Left kidney (tissue), 8 donors: ENCODE data around the gene SNX14. TPM values are rescaled to one million over a fixed set of nuclear protein-coding genes. Genes with fewer than 3 reads are reported as not detected.
"Not testable (repeated sequence)": the region's sequence is repeated elsewhere in the genome, so short reads cannot be mapped to it uniquely, and the experiment has no call there.

Experiments
- DNase-seq: peaks from one replicate; pipeline ENCODE4 v3.0.0-alpha.2; 2013
- long read RNA-seq, 8 donors: transcript quantifications; one replicate each; lab custom pipeline, GENCODE V29; 2026
- polyA plus RNA-seq: library from polyadenylated mRNA; unstranded; fragments of 120-200 nt; gene quantifications from one replicate; pipeline ENCODE4 v1.2.1, GENCODE V29; 2013; ENCODE audit not compliant: insufficient read length

Gene SNX14, protein sequence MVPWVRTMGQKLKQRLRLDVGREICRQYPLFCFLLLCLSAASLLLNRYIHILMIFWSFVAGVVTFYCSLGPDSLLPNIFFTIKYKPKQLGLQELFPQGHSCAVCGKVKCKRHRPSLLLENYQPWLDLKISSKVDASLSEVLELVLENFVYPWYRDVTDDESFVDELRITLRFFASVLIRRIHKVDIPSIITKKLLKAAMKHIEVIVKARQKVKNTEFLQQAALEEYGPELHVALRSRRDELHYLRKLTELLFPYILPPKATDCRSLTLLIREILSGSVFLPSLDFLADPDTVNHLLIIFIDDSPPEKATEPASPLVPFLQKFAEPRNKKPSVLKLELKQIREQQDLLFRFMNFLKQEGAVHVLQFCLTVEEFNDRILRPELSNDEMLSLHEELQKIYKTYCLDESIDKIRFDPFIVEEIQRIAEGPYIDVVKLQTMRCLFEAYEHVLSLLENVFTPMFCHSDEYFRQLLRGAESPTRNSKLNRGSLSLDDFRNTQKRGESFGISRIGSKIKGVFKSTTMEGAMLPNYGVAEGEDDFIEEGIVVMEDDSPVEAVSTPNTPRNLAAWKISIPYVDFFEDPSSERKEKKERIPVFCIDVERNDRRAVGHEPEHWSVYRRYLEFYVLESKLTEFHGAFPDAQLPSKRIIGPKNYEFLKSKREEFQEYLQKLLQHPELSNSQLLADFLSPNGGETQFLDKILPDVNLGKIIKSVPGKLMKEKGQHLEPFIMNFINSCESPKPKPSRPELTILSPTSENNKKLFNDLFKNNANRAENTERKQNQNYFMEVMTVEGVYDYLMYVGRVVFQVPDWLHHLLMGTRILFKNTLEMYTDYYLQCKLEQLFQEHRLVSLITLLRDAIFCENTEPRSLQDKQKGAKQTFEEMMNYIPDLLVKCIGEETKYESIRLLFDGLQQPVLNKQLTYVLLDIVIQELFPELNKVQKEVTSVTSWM
- polyA plus RNA-seq, result 179 TPM
- long read RNA-seq, donor 1, partial matches to known transcripts, result 0 of 8 reads
- long read RNA-seq, donor 1, other reads (novel, unspliced or antisense), result 0 of 8 reads
- long read RNA-seq, donor 2, transcript SNX14-206 (3 exons, 755 nt), result major isoform, 7 of 12 reads
- long read RNA-seq, donor 2, transcript SNX14-201 (29 exons, 3,486 nt), result minor isoform, 5 of 12 reads
- long read RNA-seq, donor 2, partial matches to known transcripts, result 0 of 12 reads
- long read RNA-seq, donor 2, other reads (novel, unspliced or antisense), result 0 of 12 reads
- long read RNA-seq, donor 3, transcript SNX14-206 (3 exons, 755 nt), result major isoform, 7 of 9 reads
- long read RNA-seq, donor 3, partial matches to known transcripts, result 0 of 9 reads
- long read RNA-seq, donor 3, other reads (novel, unspliced or antisense), result 0 of 9 reads
- long read RNA-seq, donor 4, partial matches to known transcripts, result 0 of 3 reads
- long read RNA-seq, donor 4, other reads (novel, unspliced or antisense), result 0 of 3 reads
- long read RNA-seq, donor 5, transcript SNX14-201 (29 exons, 3,486 nt), result minor isoform, 5 of 24 reads
- long read RNA-seq, donor 5, transcript SNX14-206 (3 exons, 755 nt), result major isoform, 9 of 24 reads
- long read RNA-seq, donor 5, partial matches to known transcripts, result 5 of 24 reads
- long read RNA-seq, donor 5, other reads (novel, unspliced or antisense), result 0 of 24 reads
- long read RNA-seq, donor 6, transcript SNX14-201 (29 exons, 3,486 nt), result major isoform, 5 of 8 reads
- long read RNA-seq, donor 6, partial matches to known transcripts, result 0 of 8 reads
- long read RNA-seq, donor 6, other reads (novel, unspliced or antisense), result 0 of 8 reads
- long read RNA-seq, donor 7, transcript SNX14-206 (3 exons, 755 nt), result major isoform, 17 of 26 reads
- long read RNA-seq, donor 7, transcript SNX14-201 (29 exons, 3,486 nt), result minor isoform, 8 of 26 reads
- long read RNA-seq, donor 7, partial matches to known transcripts, result 0 of 26 reads
- long read RNA-seq, donor 7, other reads (novel, unspliced or antisense), result 0 of 26 reads
- long read RNA-seq, donor 8, partial matches to known transcripts, result 0 of 4 reads
- long read RNA-seq, donor 8, other reads (novel, unspliced or antisense), result 0 of 4 reads

DNA sequence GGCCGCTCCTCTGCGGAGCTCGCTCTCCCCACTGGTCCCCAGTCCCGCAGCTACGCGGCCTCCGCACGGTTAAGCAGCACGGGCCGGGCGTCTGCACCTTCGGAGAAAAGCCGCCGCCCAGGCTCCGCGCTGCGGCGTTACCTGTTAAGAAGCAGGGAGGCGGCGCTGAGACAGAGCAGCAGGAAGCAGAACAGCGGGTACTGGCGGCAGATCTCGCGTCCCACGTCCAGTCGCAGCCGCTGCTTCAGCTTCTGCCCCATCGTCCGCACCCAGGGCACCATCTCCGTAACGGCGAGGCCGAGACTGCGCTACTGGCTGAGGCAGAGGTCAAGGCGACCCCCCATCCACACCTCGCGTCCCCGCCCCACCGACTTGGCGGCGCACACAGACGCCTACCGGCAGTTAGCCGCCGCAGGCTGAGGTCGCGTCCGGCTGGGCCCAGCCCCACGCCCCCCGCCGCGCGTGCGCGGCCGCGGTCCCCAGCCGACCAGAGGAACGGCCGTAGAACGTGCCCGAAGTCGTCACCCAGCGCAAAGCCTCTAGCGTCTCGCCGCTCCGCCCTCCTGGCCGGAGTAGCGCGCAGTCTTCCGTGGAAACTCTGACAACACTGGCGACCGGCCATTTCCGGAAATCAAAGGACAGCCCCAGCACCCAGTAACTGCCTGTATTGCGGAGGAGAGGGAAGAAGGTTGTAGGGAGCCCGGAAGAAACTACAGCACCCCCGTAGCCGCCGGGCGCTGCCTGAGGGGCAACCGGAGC is at the start of gene SNX14:
SNX14 (minus strand) TSS at position 421 of the 759 bp plus-strand sequence; CDS start at position 281, 140 bp downstream.
- peak; percentile 89 for DNase-seq

DNA sequence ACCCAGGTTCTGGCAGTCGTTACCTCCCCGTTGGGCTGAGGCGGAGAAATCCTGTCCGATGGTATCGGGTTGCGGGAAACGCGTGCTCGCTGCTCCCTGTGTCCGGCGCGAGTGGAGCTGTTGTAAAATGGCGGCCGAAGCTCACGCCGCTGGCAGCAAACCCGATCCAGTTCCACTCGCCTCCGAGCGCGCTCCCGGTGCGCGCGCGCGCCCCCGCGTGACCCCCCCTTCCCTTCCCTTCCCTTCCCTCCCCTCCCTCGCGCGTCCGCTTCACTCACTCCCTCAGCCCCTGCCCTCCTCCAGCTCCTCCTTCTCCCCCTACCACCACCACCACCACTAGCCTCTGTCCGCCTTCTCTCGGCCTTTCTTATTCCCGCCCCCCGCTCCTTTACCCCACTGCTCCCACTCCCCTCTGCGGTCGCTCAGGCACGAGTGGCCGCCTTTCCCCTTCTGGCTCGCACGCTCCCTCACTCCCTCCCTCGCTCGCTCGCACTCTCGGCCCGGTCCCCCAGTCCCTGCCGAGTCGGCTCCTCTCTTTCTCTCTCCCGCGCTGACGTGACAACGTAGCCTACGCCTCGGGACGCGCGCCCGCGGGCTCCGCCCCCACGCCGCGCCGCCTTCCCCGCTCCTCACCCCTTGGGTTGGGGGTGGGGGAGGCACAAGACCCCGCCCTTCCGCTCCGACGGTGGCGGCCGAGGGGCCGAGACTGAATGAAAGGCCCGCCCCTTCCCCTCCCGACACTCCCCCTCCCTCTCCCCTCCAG is 49.3 kb upstream of the SNX14 start, which contains the start of gene SYNCRIP:
SYNCRIP (minus strand) TSS at position 113 of the 763 bp plus-strand sequence. CDS start 1,447 bp downstream, outside the sequence.
- DNase-seq, result peak; percentile 98

DNA sequence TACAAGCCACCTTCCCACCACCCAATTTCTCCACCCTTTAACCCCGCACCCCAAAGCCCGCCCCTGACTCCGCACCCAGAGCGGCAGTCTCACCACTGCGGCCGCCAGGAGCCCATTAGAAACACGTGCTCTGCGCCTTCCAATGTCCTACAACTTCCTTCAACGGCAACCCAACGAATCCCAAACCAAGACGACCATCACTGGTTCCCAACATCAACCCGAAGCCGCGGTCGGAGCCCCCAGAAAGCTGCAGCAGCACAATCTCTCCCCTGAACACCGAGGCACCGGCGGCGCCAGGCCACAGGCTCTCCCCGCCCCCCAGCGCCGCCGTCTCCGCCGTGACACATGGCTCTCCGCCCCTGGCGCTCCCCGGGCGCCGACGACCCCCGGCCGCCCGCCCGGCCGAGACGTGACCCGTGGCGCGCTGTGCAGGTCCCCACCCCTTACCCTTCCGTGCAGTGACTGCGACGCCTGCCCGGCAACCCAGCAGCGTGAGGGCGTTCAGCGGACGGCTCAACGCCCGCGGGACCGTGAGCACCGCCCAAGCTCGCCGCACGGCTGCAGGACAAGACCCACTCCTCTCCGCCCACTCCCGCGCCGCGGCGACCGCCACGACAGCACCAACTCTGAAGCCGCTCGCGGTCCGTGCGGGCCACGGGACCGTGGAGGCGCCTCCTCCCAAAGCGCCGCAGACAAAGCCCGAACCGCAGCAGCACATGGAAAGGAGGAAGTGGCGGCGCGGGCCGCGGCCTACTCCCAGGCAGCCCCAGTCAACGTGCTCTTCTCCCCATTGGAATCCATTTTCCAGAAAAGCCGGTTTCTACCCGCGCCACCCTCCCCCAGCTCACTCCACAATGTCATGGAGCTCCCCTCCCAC is 48.5 kb upstream of the SNX14 start:
- DNase-seq, result peak; percentile 22

DNA sequence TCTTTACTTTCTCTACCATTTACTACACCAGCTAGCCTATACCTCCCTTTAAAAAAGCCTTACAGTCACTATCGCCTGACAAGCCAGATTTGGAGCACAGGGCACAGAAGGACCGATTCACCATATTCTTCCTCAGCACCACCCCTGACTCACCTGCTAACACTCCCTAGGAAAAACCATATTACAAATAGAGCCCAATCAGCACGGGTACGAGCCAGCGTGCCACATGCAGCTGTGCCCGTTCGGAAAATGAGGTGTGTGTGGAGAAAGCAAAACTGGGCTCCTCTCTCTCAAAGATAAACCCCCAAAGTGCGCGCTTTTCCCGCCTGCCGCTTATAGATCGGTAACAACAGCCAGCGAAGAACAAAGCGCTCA is 47.9 kb upstream of the SNX14 start:
- peak; percentile 3 for DNase-seq

DNA sequence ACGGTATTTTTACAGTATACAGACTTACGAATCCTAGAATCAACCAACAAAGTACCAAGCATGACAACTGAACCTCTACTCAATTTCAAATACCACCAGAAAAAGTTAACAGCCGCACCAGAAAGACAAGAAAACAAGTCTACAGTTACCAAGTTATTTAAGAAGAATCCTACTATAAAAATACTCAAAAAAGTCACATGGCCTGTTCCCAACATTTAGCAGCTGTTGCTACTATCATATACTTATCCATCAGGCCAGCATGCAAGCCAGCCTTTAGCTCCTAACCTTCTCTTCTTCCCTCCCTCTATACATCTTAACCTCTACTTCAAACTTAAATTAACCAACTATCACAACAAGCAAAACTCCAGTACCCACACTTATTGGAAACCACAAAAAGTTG is 47.2 kb upstream of the SNX14 start:
- DNase-seq, result peak; percentile 4

DNA sequence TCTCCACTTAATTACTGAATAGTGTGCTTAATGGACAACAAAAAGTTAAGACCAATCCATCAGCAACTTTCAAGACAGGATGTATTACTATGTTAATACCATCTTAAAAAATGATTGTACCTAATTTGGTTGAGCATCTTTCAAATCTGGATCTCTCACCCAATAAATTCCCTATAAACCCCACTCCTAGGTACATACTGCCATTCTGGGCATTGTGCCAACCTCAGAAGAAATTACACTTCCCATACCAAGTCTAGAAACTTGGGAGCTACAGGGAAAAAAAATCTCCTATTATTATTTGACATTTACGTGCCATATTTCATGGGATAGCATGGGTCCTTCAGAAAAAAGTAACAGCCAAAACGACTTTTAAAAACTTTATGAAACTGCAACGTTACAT is 43.9 kb upstream of the SNX14 start:
- DNase-seq, result no peak

DNA sequence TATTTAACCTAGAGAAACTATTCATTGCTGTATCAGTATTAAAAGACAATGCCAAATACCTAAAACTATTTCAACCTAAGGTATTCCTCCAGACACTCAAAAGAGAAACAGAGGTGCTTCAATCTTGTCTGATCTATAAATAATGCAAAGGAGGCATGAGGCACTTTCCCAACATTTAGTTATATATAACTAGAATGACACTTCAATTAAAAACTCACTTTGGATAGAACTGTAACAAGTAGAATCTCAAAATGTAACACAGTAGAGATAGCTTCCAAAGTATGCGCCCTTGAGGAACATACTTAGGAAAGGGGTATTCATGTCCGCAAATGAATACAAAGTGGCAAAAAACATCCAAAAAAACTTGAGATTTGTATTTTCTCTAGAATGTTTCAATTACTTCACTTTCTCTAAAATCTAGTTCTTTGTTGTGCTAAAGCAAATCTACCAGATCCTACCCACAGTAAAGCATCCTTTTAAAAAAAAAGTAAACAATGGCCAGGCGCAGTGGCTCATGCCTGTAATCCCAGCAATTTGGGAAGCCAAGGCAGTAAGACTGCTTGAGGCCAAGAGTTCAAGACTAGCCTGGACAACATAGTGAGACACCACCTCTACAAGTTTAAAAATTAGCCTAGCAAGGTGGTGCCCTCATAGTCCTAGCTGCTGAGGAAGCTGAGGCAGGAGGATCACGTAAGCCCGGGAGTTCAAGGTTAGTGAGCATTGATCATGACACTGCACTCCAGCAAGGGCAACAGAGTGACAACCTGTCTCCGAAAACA is 38.7 kb upstream of the SNX14 start:
- no peak for DNase-seq

DNA sequence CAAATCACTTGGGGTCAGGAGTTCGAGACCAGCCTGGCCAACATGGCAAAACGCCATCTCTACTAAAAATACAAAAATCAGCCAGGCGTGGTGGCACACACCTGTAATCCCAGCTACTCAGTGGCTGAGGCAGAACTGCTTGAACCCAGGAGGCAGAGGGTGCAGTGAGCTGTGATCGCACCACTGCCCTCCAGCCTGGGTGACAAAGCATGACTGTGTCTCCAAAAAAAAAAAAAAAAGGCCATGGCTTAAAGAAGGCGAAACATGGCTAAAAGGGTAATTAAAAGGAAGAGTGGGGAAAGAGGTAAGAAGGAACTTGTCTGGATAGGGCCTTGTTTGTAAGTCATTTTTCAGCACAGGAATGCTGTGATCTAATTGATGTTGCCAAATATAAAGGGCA is 37.5 kb upstream of the SNX14 start:
- DNase-seq, result not testable (repeated sequence)

DNA sequence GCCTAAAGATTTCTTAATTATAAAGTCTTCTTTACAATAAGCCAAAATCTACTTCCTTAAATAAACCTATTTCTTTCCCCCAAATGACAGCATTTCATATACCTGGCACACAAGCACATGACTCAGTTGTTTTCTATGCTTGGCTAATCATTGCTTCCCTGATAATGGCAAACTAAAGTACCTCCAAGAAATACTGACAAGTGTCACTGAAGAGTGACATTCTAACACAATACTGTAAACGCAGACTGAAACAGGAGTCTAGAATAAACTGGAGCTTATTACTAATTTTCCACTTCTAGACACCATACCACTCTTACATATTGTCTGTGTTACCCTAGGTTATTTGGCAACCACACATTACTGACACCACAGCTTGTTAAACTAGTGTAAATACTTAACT is 34.7 kb upstream of the SNX14 start:
- no peak for DNase-seq

DNA sequence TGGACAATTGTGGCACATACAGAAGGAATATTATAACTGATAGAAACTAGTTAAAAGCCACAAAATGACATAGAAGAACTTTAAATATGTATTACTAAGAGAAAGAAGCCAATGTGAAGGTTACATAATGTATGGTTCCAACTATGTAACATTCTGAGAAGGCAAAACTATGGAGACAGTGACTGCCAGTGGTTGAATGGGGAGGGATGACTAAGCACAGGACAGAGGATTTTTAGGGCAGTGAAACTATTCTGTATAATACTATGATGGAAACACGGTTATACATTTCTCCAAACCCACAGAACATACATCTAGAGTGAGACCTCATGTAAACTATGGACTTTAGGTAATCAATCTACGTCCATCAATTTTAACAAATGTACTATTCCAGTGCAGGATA is 26.6 kb upstream of the SNX14 start:
- no peak for DNase-seq

DNA sequence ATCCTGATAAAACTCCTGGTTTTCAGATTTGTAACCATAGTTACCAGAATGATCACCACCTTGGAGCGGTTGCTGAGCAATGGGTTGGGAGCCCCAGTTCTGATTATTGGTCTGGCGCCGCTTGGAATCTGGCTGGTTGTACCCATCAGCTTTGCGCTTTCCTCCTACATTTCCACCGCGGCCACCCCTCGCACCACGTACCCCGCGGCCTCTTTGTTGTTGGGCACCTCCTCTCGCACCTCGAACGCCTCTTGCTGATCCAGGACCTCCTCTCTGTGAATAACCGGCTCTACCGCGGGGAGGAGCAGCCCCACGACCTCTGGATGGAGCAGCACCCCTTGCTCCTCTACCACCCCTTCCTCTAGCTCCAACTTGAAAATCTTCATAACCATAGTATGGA is 21.1 kb upstream of the SNX14 start:
- no peak for DNase-seq

DNA sequence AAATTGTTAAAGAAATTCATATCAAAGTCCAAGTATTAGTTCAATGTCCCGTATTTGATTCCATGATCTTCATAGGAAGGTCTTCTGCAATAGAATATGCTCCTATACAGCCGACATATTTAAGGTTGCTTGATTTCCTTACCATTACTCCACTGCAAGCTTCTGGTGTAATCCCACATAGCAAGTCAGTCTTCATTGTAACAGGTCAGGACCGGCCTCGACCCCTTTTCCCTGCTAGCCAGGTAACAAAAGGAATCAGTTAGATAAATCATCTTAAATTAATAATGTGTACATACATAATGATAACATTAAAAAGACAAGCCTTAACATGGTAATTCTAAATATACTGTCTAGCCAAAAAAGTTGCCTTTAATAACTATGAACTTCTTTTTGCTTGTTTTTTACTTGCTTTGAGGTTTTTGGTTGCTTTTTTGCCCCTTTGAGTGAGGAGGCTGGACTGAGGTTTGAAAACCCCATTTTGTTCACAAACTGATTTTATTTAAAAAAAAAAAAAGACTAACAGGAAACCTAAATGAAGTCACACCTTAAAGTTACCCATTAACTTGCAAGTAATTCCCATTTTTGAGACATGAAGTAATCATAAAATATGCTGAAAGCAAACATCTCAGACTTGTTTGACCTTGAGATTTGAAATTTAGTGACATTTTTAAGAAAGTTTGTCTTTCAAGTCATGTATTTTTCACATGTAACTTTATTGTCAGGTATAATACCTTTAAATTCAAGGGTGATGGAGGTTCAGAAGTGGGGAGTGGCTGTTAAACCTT is 19.2 kb upstream of the SNX14 start:
- DNase-seq, result no peak

DNA sequence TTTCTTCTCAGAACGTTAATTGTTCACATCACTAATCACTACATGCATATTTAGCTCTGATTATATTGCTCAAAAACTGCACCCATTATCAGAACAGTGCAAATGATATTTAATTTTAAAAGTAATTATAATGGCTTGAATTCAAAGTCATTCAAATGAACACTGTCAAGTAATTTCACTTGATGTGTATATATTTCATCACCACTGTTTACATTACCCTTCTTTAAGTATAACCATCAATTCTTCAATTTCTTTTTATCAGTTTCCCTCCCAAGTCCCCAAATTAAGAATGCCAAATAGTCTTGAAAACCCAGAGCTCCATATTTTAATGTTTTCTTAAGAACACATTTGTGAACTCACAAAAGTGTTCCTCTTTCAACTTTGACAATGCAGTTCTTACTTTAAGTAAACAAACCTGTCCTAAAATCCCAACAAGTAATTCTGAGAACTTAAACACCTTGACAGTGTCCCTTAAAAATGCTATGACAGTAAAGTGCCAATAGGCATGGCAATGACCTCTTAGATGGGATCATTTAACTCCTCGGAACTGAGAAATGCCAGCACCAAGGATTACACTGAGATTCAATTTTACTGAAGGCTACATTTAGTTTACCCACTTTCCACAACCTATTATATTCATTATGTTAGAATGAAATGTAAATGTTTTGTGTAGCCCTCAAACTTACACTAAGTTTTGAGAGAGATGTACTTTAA is 16.7 kb upstream of the SNX14 start:
- no peak for DNase-seq

DNA sequence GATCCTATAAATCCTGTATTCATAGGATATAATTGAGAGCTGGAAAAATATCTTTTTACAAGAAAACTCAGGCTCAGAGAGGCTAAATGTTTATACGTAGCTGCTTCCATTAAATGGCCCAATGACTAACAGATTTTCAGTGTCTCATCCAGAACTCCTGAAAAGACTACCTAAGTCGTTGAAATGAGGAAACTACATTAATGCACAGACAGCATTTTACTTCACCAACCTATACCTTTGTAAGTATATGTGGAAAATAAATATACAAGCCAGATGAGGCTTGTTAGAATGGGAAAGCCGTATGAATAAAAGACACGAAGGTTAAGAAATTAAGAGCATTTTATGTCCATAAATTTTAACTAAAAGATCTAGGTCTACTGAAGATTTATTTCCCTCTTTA is 8.4 kb upstream of the SNX14 start:
- no peak for DNase-seq

DNA sequence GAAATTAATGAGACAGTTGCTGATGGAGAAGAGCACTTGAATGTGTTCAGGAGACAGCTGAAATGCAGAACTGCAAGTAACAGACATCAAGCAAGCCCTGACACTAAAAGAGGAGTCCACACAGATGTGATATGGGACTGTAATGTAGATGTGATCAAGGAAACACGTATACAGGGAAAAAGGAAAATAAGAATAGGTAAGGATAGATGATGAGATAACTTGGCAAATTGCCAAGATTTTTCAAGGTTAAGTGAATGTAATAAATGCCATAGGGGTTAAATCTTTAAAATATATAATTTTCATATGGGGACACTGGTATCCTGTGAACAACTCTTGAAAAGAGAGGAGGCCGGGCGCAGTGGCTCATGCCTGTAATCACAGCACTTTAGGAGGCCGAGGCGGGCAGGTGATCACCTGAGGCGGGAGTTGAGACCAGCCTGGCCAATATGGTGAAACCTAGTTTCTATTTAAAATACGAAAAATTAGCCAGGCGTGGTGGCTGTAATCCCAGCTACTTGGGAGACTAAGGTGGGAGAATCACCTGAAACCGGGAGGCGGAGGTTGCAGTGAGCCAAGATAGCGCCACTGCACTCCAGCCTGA is 7.2 kb upstream of the SNX14 start:
- no peak for DNase-seq
